ENCODE data around the gene TMX4.
A peak's percentile ranks its signal among the peaks of the same experiment; 100 is the strongest.
"Not testable (repeated sequence)": the region's sequence is repeated elsewhere in the genome, so short reads cannot be mapped to it uniquely, and the experiment has no call there.

TMX4 gene

DNA sequence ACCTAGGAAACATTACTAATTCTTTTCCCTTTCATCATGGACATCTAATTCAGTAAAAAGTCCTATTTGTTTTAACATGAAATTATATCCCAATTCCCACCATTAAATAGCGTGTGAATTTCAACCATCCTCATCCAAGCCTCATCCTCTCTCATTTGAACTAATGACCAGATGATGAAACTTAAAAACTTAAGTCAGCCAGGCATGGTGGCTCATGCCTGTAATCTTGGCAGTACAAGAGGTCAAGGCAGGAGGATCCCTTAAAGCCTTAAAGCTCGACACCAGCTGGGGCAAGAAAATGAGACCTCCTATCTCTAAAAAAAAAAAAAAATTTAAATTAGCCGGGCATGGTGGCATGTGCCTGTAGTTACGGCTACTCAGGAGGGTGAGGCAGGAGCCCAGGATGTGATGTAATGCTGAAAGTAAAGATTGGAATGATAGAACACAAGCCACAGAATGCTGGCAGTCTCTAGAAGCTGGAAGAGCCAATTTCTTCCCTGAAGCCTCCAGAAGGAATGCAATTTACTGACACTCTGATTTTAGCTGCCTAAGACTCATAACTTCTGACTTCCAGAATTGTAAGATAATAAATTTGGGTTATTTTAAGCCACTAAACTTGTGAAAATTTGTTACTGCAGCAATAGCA, 52.2 kb downstream of the TMX4 start:
- peak; percentile 73 for DNase-seq (ENCODE audit: low read depth)

DNA sequence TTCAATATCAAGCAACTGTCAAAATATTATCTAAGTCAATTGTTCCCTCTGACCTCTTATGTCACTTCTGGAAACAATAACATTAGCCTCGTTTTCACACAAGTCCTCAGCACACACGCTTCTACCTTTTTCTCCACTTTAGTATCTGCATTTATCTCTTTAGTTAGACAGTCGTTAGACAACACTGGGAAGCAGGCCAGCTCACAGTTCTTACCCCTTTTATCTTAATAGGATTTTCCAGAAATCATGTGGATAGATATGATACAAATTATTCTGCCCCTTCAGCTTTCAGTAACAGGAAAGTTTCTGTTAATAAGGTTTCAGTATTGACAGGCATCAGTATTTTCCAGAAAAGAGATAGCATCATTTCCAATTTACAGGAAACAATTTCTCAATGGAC, 53.4 kb downstream of the TMX4 start:
- no peak for DNase-seq (ENCODE audit: low read depth)

GRCh38 chr20:7959484-7959883, 60.1 kb downstream of the TMX4 start:
- no peak for DNase-seq (ENCODE audit: low read depth)

GRCh38 chr20:7956561-7956960, 63.0 kb downstream of the TMX4 start:
- not testable (repeated sequence) for DNase-seq (ENCODE audit: low read depth)

GRCh38 chr20:7950387-7950786, 69.2 kb downstream of the TMX4 start:
- DNase-seq (ENCODE audit: low read depth) = no peak

- DNase-seq (ENCODE audit: low read depth) = no peak
These were observed 75.7 kb downstream of the TMX4 start for GRCh38 chr20:7943891-7944290.

- no peak for DNase-seq (ENCODE audit: low read depth)
These were observed 79.2 kb downstream of the TMX4 start, which contains the start of gene HAO1 for GRCh38 chr20:7940341-7940740. HAO1 (minus strand) TSS chr20:7940458; CDS start chr20:7940422, 36 bp downstream.

DNA sequence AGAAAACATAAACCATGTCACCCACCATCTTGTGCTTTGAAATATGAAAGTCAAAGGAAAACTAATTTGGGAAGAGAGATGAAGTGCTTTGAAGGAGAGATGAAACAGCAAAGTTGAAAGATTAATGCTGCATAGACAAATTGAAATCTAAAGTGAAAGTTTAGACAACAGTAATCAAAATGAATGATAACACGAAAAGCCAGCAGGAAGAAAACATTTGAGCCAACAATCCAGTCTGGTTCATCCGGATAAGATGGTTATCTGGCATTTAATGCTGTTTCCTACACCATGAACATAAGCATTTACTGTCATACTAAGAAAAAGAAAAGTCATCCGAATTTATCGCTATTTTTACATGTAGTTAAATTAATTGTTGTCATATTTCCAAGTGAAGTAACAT, 79.9 kb downstream of the TMX4 start:
- DNase-seq (ENCODE audit: low read depth) = no peak

GRCh38 chr20:7938058-7938457, 81.5 kb downstream of the TMX4 start:
- no peak for DNase-seq (ENCODE audit: low read depth)

DNA sequence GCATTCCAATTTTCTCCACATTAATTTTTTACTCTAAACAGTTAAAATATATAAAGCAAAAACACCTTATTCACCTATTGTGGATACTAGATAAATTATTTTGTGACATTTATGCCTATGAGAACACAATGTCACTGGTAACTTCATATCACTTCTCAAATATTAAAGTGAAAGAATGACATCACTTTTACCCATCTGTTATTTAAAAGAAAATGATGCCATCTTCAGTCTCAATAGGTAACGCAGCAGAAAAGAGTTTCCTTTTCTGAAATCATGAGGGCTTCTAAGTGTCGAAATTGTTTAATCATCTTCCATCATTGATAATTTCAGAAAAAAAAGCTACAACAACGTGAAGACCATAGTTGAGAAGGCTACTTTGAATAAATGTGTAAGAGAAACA, 82.2 kb downstream of the TMX4 start:
- no peak for DNase-seq (ENCODE audit: low read depth)

DNA sequence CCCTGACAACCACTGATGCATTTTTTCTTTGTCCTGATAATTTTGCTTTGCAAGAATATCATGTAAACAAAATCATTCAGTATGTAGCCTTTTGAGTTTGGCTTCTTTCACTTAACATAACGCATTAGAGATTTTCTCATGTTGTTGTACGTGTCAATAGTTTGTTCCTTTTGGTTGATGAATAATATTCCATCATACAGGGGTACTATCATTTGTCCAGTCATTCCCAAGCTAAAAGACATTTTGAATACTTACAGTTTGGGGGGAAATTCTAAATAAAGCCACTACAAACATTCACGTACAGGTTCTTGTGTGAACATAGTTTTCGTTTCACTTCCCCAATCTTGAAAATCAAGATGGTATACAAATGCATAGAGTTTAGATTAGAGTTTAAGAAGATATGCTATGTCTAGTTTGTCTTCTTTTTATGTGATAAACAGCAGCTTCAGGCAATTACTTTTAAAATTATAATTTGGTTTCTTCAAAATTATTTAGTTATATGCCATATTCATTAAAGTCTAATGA, 84.5 kb downstream of the TMX4 start:
- no peak for DNase-seq (ENCODE audit: low read depth)

DNA sequence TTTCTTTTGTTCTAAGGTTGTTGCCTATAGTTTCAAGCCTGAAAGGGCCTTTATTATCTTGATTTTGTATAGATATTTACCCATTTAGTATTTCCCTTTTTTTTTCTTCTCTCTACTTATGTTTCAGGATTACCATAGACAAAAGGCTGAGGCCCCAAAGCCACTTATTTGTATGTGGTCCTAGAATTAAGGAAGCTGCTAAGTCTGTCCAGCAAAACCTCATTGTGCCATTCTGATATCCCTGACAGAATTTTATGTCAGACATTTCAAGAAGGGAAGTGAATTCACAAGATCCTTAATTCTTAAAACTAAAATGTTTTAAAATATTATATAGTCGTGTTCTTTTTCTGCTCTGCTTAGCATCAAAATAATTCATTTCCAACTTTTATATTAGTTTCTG, 86.2 kb downstream of the TMX4 start:
- no peak for DNase-seq (ENCODE audit: low read depth)

DNA sequence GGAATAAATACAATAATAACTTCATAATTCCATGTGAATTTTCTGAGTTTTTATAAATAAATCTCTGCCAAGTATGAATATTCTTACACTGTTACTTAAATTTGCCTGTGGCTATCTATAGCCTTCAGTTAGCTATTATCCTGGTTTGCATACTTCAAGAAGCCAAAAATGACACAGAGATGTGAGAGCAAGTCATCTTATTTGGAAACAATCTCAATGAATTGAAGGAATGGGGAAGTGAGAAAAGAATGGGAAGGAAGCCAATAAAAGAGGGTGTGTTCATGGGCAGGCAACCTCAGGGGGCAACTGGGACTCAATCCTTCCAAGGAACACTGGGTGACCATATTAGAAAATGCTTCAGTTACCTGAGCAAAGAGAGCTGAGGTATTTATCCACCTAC, 89.2 kb downstream of the TMX4 start:
- DNase-seq (ENCODE audit: low read depth) = no peak
